SU-DHL-6 (cell line): ENCODE measurements around the gene ARHGAP21.

Experiments
- CTCF ChIP-seq: fragments of 200-600 bp; sonication (generic); IDR thresholded peaks from one replicate; pipeline ENCODE4 v1.5.1; 2017; ENCODE audit warnings: antibody characterized with exemption, mild to moderate bottlenecking, low read length, moderate library complexity; ENCODE audit not compliant: insufficient read depth, poor library complexity, severe bottlenecking
- EZH2phosphoT487 ChIP-seq: fragments of 200-600 bp; sonication (generic), shearing (Covaris generic); conservative IDR thresholded peaks from 2 replicates; pipeline ENCODE4 v1.6.1; 2018; ENCODE audit warnings: mild to moderate bottlenecking, antibody characterized with exemption, low read length, moderate library complexity, mixed read lengths

GRCh38 chr10:24716295-24716694 lies 7.4 kb downstream of the ARHGAP21 start:
- TF ChIP-seq CTCF = no peak
- TF ChIP-seq EZH2phosphoT487 = no peak
